GM23248 (cell line): ENCODE measurements around the gene TRIM59.

Experiments
- EZH2 ChIP-seq: fragments of 200-600 bp; sonication (generic); IDR thresholded peaks from 2 replicates; pipeline ENCODE4 v1.6.1; 2018; ENCODE audit warnings: antibody characterized with exemption, mild to moderate bottlenecking; ENCODE audit not compliant: insufficient read depth, poor library complexity, severe bottlenecking
- EZH2phosphoT487 ChIP-seq: fragments of 200-600 bp; sonication (generic); IDR thresholded peaks from 2 replicates; pipeline ENCODE4 v1.6.1; 2018; ENCODE audit warnings: antibody characterized with exemption, moderate library complexity, mild to moderate bottlenecking, low read depth; ENCODE audit not compliant: insufficient read depth

GRCh38 chr3:160451602-160452001 is 2.0 kb upstream of the TRIM59 start:
- no peak for TF ChIP-seq EZH2
- TF ChIP-seq EZH2phosphoT487 = no peak
